Activated CD4-positive, alpha-beta T cell treated with anti-CD3 and anti-CD28 coated beads, Interleukin-2, Interleukin-4, amounts not matched to agents 100 ng/mL and 50 ng/mL, durations not matched to agents 16 hours and 8 hours (primary cell): Measurements from ENCODE around the gene CLASP1.
"Not testable (repeated sequence)": the region's sequence is repeated elsewhere in the genome, so short reads cannot be mapped to it uniquely, and the experiment has no call there.

Experiments
- DNase-seq: peaks from one replicate; pipeline ENCODE4 v3.0.0-alpha.2; 2020; ENCODE audit warnings: low spot score

The CLASP1 gene

DNA sequence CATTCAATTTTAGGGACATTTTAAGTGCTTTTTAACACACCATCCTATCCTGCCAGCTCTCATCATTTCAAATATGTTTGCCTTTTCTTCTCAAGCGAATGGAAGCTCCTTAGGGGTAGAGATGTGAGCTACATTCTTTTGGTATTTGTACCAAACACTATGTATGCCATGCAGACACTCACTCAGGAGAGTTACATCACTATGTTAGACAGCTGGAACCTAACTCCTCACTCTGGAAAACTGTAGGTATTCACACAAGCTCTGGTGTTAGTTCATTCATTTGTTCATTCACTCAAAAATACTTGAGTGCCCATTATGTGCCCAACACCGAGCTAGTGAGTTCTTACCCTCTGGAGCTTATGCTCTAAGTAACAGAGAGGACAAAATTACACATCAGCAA lies 144.9 kb downstream of the CLASP1 start:
- no peak for DNase-seq

DNA sequence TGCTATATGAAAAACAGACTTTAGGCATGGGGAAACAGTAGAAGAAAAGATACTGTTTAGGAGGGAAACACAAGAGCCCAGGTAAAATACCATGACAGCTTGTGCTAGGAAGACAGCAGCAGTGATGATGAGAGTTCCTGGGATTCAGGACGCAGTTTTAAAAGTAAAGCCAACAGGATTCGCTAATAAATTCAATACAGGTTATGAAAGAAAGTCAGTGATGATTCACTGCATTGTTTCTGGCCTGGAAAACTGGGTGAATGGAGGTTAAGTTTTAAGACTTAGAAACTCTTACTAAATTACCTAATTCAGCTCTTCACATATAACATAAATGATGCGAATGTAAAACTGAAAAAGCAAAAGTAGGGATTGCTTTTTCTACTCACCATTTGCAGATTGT lies 146.5 kb downstream of the CLASP1 start:
- no peak for DNase-seq

DNA sequence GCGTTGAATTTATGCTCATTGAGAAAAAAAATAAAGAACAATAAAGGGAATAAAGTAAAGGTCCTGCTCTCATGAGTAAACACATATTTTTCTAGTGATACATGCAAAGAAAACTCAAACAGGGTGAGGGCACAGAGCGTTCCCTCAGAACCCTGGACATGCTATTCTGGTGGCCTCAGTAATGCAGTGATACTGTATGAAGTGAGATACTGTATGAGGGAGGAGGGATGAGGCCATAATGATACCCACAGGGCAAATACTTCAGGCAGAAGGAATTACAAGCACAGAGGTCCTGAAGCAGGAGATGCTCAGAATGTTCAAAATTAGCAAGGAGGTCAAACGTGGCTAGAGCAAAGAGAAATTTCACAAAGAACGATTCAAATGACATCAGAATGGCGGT lies 147.0 kb downstream of the CLASP1 start:
- DNase-seq = no peak

DNA sequence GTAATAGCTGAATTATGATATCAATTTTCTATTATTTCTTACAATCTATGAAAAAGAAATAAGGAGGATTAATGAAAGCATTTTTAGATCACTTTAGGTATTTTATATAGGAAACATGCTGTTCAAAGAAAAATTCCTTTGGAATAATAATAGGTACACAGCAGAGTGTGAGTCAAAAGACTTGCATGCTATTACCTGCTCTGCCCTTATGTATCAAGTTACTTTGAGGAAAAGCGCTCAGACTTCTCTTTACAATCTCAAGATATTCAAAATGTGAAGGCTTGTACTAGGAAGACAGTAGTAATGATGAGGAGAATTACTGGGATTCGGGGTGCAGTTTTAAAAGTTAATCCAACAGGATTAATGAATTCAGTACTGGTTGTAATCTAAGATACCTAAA lies 147.7 kb downstream of the CLASP1 start:
- DNase-seq = no peak

DNA sequence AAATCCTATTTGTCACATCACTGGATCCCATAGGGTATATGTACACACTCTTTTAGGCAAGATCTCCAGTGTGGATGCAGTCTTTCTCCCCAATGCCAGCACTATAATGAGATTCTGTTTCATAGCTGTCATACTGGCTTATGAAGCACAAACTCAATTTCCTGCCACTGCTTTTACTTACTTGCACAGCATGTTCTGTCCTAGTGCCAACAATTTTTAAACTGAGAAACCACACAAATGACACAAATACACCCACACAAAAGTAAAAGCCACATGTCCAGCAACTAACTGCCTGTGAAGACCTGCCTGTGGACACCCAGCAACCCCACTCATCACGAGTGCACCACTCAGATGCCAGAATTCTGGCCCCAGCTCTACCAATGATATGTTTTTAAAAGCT lies 148.2 kb downstream of the CLASP1 start:
- DNase-seq = no peak

DNA sequence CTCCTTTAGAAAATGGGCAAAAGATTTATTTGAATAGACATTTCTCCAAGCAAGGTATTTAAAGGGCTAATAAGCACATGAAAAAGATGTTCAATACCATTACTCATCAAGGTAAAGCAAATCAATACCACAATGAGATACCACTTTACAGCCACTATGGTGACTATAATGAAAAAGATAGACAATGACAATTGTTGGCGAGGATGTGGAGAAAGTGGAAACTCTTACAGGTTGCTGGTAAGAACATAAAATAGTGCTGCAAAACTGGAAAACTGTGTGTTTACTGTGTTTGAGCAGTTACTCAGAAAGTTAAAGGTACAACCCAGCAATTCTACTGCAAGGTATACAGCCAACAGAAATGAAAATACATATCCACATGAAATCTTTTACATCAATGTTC lies 150.5 kb downstream of the CLASP1 start:
- DNase-seq = no peak

DNA sequence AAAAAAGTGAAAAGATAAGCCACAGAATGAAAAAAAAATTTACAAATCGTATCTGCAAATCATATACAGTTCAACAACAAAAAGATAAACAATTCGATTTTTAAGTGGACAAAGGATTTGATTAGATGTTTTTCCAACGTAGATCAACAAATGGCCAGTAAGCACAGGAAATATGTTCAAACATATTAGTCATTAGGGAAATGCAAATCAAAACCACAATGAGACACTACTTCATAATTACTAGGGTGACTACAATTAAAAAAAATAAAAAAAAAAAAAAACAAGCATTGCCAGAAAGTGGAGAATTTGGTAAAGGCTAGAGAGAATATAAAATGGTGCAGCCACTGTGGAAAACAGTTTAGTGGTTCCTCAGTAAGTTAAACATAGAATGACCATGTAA lies 156.9 kb downstream of the CLASP1 start:
- no peak for DNase-seq

DNA sequence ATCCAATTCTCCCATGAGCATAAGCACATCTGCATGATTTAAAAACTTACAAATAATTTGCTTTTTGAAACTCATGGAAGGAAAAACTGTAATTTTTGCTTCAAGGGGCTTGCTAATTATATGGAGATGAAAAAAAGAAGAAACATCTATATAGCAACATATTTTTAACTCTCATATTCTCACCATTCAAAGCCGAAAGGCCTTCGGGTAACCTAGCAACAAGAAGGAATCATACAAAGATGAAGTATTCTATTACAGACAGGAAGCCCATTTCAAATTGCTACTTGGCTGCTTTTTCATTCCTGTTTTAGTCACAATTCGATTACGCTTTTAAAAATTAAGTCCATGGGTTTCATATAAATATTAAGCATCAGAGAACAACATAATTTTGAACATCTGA lies 157.7 kb downstream of the CLASP1 start:
- no peak for DNase-seq

DNA sequence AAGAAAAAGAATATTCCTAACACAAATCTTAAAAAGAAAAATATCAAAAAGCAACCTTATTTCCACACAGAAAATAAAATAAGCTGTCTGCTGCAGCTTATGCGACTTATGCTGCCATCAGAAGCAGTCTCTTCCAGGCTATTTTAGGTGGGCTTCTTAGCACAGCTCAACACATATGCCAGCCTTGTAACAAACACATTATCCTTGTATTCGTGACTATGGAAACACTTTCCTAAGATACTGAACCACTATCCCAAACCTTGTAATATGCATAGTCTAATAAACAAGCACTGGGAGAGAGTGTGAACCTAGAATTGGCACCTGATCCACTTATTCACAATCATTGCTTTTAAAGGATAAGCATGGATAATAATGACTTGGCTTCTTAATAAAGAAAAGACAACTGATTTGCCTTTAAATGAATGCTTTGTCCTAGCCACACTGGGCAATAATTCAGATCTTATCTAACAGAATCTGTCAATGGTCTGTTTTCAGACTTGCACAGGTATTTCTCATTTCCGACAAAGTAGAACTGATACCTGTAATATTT lies 158.6 kb downstream of the CLASP1 start:
- no peak for DNase-seq

DNA sequence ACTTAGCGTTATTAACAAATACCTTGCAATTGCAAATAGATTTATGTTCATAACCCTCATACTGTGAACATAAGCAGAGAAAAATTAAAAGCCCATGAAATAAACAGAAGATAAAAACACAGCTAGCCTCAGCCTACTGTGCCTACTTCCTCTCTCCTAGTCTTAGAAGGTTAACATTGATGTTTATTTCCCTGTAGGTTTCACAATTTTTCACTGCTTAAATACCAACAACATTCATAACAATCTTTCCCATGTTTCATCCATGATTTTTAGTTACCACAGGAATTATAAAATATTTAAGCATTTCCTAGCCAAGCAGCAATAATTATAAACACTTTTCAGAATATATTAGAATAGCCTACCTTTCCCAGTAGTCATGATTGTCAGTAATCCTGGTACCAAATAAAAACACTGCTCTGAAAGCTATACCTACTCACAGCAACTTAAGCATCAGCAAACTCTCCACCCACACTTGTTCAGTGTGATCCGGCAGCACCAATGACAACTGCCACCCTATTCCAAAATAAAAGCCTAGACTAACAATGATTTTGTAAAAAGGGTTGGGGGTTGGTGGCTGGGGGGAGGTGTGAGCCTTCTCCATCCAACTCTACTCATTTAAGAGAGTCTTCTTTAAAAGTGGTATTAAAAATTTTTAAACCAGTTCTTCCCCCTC lies 159.2 kb downstream of the CLASP1 start:
- no peak for DNase-seq

DNA sequence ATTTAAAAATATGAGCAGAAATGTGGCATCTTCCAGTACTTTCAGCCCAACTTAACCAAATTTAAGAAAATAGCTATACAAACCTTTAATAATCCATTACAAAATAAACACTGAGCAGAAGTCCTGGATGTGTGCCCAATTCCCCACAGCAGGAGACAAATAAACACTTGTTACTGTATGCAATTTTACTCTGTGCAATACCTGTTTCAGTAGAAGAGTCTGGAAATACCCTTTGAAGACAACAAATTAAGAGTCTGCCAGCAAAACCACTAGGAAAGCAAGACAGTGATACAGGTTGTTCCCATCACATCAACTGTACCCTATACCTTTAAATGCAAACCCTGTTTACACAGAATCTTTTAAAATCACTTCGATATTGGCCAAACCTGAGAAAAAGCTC lies 160.0 kb downstream of the CLASP1 start:
- no peak for DNase-seq

DNA sequence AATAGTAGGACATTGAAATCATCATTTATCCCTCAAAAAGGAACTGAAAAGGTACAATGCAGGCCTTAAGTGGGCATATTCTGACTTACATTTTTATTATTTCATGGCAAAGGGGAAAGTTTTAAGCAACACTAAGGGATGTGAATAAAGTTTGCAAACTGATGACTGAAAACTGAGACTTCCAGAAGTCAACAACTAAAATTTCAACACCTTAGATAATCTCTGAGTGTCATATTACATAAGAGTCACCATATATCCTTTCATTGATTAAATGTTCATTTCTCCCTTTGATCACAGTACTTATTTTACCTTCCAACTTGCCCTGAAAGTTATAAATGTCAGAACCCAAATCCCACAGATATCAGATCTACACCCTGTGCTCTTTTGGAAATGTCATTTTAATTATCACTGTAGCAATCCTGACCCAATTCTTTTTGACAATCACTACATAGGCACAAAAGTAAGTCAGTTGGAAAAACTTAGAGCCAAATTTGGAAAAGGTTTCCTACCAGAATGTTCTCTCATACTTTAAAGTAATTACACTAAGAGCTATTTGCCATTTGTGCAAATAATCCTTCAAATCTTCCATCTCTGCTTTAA lies 163.0 kb downstream of the CLASP1 start:
- DNase-seq = no peak

DNA sequence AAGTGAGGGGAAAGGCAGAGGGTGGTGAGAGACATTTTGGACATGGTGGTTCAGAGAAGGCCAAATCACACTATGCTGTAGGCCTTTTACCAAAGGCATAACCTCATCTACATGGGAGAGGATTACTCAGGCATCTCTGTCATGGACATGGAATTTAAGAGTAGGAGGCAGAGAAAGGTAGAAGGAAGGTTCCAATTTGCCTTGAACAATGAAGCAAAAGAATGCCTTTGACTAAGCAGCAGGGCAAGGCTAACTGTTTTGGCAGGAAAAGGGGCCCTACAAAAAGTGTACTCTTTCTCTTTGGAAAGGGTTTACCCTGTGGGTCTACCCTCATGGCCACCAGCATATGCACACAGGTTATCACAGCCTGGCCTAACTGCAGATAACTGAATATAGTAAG lies 164.2 kb downstream of the CLASP1 start:
- DNase-seq = no peak

DNA sequence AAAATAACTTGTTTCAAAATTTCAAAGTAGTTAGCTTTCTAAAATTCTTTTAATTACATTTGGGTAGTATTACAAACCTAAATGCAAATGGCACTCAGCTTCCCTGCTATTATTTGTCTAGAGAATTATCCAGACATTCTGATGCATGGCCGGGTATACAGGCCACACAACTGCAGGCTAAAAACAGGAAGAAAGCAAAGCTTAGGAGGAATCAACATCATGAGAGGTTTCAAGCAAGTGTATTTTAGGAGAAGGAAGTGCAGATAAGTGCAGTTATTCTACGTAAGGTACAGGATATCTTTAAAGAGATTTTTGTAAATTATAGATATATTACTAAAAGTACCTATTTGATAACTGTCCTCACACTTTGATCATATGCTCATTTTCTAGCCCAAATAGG lies 165.4 kb downstream of the CLASP1 start:
- DNase-seq = no peak

DNA sequence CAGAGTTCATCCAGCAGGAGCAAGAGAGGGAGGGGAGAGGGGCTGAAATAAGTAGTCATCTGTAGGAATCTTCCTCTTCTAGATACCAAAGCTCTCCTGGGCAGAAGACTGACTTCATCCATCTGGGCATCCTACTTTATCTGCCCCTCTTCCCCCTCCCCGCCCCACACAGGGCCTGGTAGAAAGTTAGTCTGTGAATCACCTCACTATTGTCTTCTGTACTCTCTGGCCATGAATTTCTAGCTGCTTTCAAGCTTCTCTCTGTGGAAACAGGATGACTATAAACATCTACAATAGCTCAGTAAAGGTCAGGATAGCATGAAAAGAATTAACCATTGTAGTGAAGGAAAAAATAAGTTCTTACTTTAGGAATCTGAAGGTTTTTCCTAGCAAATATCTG lies 166.2 kb downstream of the CLASP1 start:
- DNase-seq = no peak

DNA sequence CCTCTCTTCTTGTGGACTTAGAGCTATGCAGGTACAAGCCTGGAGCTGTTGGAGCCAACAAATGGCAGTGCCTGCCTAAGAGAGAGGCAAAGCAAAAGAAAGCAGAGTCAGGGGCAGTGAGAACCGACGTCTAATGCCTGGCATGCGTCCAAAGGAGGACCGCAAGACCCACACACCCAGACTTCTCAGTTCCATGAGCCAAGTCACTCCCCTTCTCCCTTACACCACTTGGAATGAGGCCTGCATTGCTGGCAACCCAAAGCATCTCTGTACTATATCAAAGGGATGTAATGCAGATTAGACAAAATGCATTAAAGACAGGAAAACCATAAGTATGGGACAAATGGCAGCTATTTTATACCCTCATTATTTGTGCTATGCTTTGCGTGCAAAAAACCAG lies 168.4 kb downstream of the CLASP1 start:
- no peak for DNase-seq

DNA sequence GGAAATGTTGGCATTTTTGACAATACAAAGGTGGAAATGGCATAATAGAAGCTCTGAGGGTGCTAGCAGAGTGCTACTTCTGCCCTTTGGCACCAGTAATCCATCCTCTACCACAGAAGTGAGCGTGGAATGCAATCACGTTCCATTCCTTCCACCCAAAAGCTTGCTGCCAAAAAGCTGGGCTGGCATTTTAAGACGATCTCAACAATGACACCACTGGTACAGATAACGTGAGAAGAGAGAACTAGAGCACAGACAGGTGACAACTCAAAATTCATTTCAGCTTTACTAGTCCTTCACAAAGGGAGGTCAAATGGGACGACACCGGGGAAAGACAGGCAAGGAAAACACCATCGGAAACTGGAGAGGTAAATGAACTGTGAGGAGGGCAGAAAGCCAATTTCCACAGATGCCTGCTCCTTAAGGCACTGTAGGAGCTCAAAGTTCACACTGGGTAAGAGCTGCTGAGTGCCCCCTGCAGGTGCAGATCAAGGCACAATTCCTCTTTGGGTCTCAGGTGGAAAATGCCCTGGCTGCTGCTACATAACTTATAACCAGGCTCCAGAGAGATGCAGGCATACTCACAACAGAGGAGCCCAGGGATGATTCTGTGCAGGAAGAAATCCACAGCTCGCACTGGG lies 169.3 kb downstream of the CLASP1 start:
- DNase-seq = no peak

DNA sequence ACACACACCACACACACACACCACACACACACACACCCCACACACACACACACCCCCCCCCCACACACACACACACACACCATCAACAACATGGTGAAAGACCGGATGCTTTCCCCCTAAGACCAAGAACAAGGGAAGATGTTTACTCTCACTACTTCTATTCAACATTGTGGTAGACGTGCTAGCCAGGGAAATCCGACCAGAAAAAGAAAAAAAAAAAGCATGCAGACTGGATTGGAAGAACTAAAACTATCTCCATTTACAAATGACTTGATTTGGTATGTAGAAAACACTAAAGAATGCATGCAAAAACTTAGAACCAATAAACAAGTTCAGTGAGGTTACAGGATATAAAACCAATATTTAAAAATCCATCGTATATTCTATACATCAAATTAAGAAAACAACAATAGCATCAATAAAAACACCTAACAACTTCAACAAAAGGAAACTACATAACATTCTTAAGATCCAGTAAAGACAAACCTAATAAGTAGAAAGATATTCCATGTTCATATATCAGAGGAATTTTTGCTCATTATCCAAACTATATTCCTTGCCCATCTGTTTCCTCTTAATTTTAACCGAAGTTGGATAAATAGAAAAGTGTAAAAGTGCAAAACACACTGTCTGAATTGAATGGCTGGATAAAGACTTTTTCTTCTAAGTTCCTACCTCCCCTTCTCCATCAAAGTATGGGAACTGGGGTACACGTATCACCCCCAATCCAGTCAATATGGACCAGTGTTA lies 170.1 kb downstream of the CLASP1 start:
- no peak for DNase-seq

DNA sequence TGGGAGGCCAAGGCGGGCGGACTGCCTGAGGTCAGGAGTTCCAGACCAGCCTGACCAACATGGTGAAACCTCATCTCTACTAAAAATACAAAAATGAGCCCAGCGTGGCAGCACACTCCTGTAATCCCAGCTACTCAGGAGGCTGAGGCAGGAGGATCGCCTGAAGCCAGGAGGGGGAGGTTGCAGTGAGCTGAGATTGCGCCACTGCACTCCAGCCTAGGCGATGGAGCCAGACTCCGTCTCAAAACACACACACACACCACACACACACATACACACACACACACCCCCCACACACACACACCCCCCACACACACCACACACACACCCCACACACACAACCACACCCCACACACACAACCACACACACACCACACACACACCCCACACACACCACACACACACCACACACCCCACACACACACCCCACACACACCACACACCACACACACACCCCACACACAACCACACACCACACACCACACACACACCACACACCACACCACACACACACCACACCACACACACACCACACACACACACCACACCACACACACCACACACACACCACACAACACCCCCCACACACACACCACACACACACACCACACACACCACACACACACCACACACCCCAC lies 170.8 kb downstream of the CLASP1 start:
- DNase-seq = not testable (repeated sequence)

DNA sequence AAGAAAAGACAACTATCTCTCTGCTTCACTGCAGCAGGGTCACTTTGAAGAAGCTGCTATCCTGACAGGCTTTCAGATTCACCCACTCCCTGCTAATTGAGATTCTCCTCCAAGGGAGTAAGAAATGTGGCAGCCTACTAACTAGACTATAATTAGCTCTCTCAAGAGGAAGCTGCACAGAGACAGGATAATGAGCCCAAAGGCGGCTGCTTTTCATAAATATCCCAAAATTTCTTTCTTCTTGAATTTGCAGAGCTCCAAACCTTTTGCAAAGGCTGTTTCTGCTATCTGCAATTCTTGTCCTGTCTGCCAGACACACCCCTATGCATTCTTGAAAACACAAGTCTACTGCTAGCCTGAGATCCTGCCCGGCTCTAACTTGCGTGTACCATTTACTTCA lies 172.6 kb downstream of the CLASP1 start:
- no peak for DNase-seq

DNA sequence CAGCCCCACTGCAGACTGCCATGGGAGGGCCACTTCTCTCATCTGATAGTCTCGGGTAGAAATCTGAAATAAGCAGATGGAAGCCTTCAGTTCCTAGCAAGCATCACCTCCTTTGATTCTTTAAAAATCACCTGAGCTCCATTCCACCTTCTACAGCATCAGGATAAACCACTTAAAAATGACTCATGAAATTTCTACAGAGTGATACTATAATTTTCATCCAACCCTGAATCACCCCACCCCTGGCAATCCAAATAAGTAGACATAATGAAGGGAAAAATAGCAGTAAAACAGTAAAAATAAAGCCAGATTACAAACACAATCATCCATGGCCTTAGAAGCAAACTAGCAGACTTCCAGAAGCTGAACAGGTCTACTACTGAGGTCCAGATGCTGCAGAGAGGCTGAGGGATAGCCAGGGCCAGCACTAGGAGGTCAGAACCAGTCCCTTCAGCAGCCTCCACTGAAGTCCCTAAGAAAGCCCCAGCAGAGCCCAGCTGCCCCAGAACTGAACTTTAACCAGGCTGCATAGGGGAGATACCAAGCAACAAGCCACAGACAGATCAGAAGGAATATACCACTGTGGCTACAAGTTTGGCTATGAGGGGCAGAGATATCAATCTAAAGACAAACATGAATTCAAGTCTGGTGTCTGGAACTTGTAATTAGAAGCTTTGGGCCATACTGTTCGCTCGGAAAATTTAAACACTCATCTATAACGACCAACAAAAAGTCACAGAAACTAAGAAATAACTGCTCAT lies 173.3 kb downstream of the CLASP1 start:
- DNase-seq = no peak

DNA sequence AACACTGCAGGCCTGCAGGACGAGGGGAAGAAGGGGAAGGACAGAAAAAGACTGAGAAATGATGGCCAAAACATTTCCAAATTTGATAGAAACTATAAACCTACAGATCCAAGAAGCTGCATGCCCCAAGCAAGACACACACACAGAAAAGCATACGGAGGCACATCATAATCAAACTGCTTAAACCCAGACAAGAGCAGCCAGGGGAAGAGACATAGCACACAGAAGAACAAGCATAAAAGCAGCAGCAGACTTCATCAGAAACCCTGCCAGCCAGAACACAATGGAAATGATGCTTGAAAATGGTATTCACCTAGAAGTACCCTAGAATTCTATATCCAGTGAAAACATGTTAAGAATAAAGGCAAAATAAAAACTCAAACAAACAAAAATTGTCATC lies 175.8 kb downstream of the CLASP1 start:
- no peak for DNase-seq
